GM19099 (cell line): ENCODE results near the gene LZTS3.
A peak's percentile ranks its signal among the peaks of the same experiment; 100 is the strongest.

Experiments used
- POLR2A ChIP-seq: IDR thresholded peaks from 3 replicates; pipeline ENCODE4 v1.6.1; 2011; ENCODE audit warnings: low read depth; ENCODE audit not compliant: insufficient read length; ENCODE audit errors: extremely low read depth

The LZTS3 gene

DNA sequence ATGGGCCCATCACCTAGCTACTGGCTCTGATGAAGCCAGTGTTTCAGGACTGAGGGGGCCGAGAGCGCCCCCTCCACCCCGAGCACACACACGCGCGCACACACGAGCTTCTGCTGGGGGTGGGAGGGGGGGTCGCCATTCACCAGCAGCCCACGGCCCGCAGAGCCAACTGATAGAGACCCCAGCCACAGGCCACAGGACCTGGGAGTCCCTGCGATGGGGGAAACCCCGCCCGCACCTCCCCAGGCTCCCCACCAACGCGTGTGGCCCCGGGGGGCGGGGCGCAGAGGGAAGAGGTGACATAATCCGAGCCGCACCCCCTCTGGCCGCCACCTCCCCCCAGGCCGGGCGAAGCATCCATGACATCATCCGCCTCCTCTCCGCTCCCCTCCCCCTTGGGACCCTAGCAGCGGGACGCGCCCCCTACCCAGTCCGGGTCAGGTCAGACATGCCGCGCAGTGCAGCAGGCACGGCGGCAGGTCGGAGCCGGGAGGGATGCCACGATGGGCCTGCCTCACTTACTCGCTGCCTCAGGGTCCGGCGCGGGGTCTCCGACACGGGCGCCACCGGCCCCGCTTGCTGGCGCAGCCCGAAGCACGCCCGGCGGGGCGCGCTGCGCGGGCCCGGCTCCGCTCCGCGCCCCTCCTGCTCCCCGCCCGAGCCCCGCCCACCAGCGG is at the start of gene LZTS3:
LZTS3 (minus strand) TSS at position 617 of the 677 bp plus-strand sequence. CDS start 6,386 bp downstream, outside the sequence.
- no peak for TF ChIP-seq POLR2A

DNA sequence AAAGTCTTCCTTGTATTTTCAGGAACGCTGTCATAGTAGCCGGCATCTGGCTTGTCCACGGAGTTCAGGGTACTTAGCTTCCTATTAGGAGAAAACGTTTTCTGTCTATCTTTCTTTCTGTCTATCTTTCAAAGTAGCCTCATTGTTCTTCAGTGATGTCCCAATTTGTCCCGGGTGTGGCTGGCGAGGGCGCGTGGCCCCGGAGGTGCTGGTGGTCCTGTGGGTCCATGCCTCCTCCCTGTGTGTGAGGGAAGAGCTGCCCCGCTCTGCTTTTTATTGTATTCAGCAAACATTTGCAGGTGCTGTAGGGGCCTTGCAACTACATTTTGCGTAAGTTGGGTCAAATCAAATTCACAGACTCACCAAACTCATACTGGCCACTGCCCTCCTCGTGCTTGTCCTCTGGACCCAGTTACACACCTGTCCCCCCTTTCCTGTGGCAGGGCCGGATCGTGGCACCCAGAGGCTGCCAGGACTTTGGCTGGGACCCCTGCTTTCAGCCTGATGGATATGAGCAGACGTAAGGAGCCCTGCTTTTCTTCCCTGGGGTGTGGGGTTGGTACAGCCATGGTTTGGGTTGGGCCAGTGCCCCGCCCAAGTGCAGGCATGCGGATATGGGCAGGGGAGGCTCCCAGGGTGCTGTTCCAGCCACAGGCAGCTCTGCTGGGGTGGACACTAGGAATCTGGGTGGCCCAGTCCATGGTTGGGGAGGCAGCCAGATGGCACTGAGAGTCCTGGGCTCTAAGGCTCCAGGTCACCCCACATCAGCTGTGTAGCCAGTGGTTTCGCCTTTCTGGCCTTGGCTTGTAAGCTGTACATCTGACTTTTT is 48.3 kb upstream of the LZTS3 start:
- TF ChIP-seq POLR2A, result no peak

DNA sequence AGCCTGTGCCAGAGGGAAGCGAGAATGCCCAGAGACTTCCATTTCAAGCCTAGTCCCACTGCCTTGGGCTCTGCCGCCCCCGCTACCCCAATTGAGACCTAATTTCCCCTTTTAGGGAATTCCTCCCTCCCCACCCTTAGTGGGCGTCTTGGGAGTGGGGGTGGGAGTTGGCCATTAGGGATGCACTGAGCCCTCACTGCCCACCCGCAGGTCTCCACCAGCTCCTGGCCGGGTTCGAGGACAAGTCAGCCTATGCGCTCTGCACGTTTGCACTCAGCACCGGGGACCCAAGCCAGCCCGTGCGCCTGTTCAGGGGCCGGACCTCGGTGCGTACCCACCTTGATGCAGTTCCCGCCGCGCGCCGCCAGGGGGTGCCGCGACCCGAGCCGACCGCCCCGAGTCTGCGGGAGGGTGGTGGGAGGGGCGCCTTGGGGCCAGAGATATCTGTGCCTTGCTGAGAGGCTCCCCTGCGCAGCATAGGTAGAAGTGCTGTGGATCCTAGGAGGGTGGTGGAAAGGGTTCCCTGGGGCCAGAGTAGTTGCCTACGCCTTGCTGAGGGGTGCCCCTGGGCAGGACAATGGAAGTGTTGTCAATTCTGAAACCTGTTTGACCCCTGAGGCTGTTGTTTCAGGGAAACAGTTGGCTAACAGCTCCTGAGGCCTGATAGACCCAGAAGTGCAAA is 45.1 kb upstream of the LZTS3 start:
- TF ChIP-seq POLR2A, result no peak

GRCh38 chr20:3213226-3213625 is 39.9 kb upstream of the LZTS3 start:
- no peak for TF ChIP-seq POLR2A

DNA sequence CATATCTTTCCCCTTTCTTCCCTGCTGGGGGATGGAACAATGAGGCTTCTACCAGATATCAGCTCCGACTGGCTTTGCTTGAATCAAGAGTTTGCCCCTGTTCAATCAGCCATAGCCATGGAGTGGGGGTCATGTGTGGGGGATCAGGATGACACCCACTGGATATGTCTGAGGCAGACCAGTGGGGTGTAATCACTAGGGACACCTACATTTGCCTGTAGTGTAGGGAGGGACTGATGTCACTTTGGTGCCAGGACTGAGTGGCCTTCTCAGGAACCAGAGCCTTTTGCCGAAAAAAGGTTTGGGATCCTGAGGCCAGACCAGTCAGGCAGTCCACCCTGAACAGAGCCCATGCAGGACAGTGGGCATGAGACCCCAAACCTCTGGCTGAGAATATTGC is 37.0 kb upstream of the LZTS3 start:
- TF ChIP-seq POLR2A, result no peak

- no peak for TF ChIP-seq POLR2A
Observed at GRCh38 chr20:3209946-3210317, 36.6 kb upstream of the LZTS3 start.

GRCh38 chr20:3209257-3209945 is 36.1 kb upstream of the LZTS3 start, which contains the start of gene ITPA:
Gene ITPA, plus strand, starts transcription at chr20:3209498. Its CDS starts 54 bp downstream, at chr20:3209552.
- peak; percentile 69 for TF ChIP-seq POLR2A

GRCh38 chr20:3208786-3209256 is 35.5 kb upstream of the LZTS3 start:
- no peak for TF ChIP-seq POLR2A

GRCh38 chr20:3204124-3204794 is 30.9 kb upstream of the LZTS3 start, which contains the start of gene DDRGK1:
Gene DDRGK1, minus strand, starts transcription at chr20:3204682. Its CDS starts 55 bp downstream, at chr20:3204627.
- TF ChIP-seq POLR2A, result peak; percentile 85

GRCh38 chr20:3203315-3204123 is 30.2 kb upstream of the LZTS3 start:
- TF ChIP-seq POLR2A, result no peak

- no peak for TF ChIP-seq POLR2A
Observed at GRCh38 chr20:3202965-3203314, 29.6 kb upstream of the LZTS3 start.

GRCh38 chr20:3199976-3200755 is 26.8 kb upstream of the LZTS3 start:
- no peak for TF ChIP-seq POLR2A

- TF ChIP-seq POLR2A, result no peak
Observed at GRCh38 chr20:3199206-3199605, 25.9 kb upstream of the LZTS3 start.
